GM12865 (cell line): ENCODE measurements around the gene GHR.
"Not testable (repeated sequence)": the region's sequence is repeated elsewhere in the genome, so short reads cannot be mapped to it uniquely, and the experiment has no call there.

Source experiments
- DNase-seq: peaks from one replicate; pipeline ENCODE4 v3.0.0; 2010; ENCODE audit warnings: low read depth
- H3K4me3 ChIP-seq: 2 replicates; pipeline ENCODE4 v1.5.1; 2011; ENCODE audit warnings: mild to moderate bottlenecking, low read depth, low read length, control low read depth
- TF ChIP-seq, protein P1 (sequence below): IDR thresholded peaks from 2 replicates; pipeline ENCODE4 v1.5.1; 2011; ENCODE audit warnings: low read length, control low read depth, low read depth, inconsistent platforms; ENCODE audit not compliant: insufficient read depth; ENCODE audit errors: missing control alignments

The GHR gene

DNA sequence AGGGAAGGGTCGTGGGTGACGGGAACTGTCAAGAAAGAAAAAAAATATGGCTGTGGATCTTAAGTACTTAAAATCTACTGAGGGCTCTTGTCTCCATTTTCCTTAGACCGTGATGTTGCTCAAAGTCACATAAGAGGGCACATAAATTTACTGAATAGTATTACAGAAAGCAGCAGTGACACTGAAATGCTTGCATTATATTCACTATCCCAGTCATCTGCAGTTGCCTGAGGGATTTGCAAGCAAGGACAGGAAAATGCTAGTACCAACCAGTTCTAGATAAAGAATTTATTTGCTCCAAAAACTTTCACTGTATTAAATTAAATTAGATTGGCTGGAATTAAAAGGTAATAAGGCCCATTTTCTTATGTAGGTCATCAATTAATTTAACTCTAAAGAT is 226.8 kb downstream of the GHR start:
- no peak overlapping the region for H3K4me3 ChIP-seq
- no peak for DNase-seq
- TF ChIP-seq, protein P1, sequence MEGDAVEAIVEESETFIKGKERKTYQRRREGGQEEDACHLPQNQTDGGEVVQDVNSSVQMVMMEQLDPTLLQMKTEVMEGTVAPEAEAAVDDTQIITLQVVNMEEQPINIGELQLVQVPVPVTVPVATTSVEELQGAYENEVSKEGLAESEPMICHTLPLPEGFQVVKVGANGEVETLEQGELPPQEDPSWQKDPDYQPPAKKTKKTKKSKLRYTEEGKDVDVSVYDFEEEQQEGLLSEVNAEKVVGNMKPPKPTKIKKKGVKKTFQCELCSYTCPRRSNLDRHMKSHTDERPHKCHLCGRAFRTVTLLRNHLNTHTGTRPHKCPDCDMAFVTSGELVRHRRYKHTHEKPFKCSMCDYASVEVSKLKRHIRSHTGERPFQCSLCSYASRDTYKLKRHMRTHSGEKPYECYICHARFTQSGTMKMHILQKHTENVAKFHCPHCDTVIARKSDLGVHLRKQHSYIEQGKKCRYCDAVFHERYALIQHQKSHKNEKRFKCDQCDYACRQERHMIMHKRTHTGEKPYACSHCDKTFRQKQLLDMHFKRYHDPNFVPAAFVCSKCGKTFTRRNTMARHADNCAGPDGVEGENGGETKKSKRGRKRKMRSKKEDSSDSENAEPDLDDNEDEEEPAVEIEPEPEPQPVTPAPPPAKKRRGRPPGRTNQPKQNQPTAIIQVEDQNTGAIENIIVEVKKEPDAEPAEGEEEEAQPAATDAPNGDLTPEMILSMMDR = no peak

DNA sequence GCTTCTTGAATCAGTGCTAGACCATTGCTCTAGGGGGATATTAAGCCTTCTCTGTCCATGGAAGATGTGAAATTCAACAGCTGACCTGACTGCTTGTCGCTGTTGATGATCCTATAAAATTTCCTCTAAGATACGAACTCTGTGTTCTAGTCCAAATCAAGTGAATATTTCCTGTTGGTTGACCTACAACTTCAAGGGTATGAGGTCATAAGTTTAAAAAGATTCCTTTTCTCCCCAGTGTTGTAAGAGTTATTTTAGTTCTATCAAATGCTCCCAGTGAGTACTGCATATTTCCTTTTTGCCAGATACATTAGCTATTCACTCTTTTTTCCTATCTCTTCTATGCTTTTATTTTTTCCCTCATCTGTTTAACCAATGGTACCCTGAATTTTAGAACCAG is 230.5 kb downstream of the GHR start:
- H3K4me3 ChIP-seq = no peak overlapping the region
- DNase-seq = no peak
- TF ChIP-seq, protein P1 = no peak

DNA sequence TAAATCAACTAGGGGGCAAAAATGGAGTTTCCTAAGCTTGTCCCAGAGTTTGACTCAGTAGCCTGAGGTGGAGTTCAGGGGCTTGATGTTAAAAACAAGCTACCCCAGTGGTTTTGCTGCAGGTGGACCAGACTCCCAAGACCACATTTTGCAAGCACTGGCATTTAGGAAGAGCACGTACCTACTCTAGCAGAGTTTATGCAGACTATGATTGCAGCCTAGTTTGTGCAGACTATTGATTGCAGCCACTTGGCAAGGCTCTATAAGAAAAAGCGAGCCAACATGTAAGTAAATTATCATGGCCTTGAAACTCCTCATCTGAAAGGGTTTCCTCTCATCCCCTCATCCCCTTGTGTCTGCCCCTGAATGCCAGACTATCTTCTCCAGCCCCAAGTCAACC is 231.4 kb downstream of the GHR start:
- no peak for DNase-seq
- H3K4me3 ChIP-seq = no peak overlapping the region
- TF ChIP-seq, protein P1 = no peak

DNA sequence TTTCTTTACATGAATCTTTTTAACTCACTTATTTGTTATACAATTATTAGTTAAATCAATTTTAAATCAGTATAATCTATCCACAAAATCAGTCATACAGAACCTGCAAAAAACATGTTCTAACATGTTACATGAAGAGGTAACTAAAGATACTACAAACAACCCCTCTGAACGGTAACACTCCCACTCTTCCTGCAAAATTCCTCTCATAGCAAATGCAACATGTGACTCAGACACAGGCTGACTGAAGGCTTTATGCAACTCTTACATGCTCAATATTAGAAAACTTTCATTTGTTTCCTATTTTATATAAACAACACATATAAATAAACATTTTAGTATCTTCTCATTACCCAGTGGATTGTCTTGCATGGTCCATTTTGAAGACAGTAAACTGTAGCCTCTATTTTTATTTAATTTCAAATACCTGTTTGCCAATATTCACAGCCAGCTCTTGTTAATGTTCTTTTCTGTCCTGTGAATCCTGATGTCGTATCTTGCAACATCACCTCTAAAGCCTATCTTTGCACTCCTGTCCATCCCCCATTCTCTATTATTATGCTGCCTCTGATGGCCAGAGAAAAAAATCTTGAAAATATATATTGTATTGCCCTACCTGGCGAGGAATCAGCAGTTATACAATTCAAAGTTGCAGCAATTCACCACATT is 232.9 kb downstream of the GHR start:
- TF ChIP-seq, protein P1 = no peak
- no peak overlapping the region for H3K4me3 ChIP-seq
- no peak for DNase-seq

DNA sequence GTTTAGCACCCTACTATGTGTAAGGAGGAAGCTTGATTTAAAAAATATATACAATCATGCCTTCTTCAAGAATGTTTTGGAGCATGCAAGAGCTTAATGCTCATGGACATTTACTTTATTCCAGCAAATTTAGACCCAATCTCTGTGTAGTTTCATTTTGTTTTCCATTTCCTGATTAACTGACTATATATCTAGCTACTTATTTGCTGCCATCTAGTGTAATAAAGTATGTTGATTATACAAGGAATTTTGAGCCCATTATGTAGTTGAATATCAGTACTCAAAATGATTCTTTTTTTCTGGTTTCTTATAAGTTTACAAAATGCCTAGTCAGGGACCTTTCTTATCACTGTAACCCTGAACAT is 233.4 kb downstream of the GHR start:
- DNase-seq = no peak
- H3K4me3 ChIP-seq = no peak overlapping the region
- TF ChIP-seq, protein P1 = no peak

DNA sequence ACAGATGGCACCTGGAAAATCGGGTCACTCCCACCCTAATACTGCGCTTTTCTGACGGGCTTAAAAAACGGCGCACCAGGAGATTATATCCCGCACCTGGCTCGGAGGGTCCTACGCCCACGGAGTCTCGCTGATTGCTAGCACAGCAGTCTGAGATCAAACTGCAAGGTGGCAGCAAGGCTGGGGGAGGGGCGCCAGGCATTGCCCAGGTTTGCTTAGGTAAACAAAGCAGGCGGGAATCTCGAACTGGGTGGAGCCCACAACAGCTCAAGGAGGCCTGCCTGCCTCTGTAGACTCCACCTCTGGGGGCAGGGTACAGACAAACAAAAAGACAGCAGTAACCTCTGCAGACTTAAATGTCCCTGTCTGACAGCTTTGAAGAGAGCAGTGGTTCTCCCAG is 236.6 kb downstream of the GHR start:
- not testable (repeated sequence) for H3K4me3 ChIP-seq, DNase-seq

DNA sequence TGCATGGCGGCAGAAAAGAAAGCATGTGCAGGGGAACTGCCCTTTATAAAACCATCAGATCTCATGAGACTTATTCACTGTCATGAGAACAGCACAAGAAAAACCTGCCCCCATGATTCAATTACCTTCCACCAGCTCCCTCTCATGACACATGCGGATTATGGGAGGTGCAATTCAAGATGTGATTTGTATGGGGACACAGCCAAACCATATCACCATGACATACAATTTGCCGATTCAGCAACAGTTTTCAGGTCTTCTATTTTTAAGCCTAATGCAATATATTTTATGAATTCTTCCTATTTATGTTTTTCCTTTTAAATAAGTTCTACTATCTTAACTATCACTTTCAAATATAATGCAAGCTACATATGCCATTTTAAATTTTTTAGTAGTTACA is 242.6 kb downstream of the GHR start:
- no peak overlapping the region for H3K4me3 ChIP-seq
- TF ChIP-seq, protein P1 = no peak
- no peak for DNase-seq

DNA sequence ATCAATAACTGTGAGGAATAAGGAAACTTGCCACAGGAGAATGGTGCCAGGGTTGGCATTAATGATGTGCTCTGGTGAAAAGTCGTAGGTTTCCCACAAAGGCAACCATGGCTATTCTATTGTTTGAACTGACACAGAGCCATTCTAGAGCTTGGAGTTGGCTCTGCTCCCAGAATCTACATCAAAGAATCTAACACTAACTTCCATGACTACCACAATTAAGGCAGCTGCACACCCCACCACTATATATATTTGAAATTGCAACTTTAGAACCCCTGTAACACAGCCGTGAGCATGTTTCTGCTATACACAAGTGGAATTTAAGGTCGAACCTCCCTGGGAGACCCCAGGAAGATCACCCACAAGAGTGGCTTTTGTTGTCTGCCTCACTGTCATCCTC is 243.6 kb downstream of the GHR start:
- no peak overlapping the region for H3K4me3 ChIP-seq
- TF ChIP-seq, protein P1 = no peak
- DNase-seq = no peak
